NK-92 treated with Interleukin-12 subunit alpha and Interleukin-12 subunit beta, amount 100 ng/mL, for 24 hours (cell line): ENCODE data around the gene OSBPL8.

Source experiments
- DNase-seq: peaks from one replicate; lab custom pipeline; 2025; lab: John Stamatoyannopoulos, UW

OSBPL8 gene

DNA sequence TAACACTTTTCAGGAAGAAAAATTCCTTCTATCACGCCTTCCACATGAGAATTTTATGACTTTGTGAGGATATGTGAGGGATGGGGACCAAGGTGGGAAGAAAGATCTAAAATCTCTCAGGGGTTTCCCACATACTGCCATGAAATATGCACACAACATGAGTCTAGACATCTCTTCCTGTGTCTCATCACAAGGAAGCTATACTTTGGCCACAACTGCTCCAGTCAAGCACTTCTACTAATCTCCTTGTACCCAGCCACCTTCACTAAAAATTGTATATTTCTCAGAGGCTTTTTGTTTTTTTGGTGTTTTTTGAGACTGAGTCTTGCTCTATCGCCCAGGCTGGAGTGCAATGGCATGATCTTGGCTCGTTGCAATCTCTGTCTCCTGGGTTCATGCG, 3.2 kb downstream of the OSBPL8 start:
- no peak for DNase-seq

DNA sequence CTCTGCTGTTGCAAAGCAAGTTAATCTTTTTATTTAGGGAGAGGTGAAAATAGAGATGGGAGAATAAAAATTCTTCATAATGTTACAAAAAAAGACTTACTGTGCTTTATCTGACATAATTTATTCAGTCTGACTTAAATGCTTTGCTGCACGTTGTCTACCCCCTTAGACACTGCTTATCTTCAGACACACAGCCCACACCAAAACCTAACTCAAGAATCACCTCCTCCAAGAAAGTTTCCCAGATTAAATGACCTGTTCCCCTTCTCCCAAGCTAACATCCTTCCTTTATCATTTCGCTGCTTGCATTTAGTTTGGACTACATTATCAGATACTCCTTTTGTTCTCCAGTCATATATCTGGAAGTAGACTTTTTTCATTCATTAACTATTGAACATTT, 3.8 kb downstream of the OSBPL8 start:
- DNase-seq = no peak

DNA sequence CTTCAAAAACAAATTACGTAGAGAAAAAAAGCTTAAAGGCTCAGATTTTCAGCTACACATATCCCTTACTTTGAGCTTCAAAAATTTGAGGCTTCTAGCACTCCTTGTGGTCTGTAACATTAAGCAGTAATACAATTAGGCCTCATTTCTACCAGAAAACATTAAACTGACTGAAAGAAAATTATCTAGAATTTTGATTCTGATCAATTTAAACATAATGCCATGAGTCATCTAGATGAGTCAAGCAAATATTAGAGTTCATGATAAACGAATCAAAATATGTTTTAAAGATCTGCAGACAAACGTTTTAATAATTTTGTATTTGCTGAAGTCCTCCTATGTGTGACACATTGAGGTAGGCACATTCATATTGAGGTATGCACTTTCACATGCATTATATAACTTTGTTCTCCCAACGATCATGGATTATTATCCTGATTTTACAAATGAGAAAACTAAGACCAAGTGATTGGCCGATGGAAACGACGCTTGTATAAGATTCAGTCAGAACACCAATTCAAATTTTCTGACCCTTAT, 4.3 kb downstream of the OSBPL8 start:
- DNase-seq = no peak

DNA sequence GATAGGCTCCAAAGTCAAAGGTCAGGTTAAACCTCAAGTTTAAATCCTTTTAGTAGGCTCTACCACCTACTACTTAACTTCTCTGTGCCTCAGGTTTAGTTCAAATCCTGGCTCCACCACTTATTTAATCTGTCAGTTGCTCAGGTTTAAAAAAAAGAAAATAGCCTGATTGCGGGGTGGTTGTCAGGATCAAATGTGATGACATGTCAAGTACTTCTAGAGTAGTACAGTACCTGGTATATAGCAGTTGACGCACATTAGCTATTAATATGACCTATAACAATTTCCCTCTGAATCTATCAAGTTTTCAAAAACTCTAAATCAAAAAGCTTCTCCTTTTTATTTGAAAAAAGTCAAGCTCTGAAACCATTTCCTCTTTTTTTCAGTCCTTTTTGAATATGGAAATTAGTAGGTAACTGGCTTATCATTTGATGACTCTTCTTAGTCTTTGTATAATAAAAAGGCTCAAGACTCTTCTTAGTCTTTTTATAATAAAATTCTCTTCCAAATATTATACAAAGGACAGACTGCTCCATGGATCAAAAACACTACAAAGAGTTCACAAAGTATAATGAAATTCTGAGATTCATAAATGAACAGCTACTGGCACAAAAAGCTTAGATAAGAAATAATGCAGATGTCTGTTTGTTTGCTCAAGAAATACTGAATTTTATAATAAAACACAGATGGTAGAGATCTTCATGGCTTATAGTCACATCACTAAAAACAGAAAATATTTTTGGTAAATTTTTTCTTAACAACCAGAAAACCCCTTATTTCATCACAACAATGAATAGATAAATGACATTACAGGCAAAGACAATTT, 5.0 kb downstream of the OSBPL8 start:
- DNase-seq = no peak

DNA sequence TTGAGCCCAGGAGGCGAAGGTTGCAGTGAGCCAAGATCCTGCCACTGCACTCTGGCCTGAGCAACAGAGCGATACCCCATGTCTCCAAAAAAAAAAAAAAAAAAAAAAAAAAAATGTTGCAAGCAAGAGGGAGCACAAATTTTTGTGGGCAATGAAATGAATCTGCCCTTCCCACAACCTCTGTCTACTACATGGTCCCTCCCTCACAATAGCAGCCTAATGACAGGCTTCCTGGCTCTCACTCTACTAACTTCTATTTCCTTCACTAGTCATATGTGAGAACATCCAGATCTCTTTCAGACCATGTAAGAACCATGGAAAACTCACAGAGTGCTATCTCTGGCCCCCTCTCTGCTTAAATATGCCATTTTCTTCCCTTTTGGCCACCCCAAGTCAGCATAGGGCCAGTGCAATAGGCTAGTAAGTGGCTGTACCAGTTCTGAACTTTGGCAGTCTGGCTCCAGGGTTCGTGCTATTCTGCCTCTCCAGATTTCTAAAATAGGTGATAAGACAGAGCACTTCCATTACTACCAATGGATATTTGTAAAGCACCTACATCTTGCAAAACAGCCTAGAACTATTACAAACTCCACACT, 7.1 kb downstream of the OSBPL8 start:
- DNase-seq = no peak

DNA sequence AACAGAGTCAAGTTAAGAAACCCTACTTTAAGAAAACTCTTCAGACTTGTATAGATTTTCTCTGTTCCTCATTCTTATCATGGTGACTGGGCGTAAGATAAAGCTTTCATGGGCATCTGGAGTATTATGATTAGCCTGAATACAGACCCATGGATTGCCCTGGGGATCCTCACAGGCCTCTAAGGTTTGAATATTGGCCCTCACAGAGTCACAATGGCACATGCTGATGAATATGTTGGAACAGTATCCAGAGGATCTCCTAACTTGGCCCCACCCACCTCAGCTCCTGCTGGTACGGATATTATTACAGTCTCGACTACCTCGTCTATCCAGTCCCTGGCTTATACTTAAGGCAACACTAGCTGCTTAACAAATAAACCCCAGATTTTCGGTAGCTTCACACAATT, 8.1 kb downstream of the OSBPL8 start:
- DNase-seq = no peak

DNA sequence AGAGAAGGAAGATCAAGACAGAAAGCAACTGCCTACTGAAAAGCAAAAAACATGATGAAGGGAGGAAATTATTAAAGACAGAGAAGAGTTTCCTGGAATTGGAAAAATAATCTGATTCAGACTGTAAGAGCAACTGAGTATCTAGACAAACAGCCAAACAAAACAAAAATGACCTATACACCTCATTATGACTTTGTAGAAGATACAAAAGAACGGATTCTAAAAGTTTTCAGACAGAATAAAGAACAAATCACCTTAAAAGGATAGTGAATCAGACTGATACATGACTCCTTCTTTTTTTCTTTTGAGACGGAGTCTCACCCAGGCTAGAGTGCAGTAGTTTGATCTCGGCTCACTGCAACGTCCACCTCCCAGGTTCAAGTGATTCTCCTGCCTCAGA, 10.4 kb downstream of the OSBPL8 start:
- no peak for DNase-seq

DNA sequence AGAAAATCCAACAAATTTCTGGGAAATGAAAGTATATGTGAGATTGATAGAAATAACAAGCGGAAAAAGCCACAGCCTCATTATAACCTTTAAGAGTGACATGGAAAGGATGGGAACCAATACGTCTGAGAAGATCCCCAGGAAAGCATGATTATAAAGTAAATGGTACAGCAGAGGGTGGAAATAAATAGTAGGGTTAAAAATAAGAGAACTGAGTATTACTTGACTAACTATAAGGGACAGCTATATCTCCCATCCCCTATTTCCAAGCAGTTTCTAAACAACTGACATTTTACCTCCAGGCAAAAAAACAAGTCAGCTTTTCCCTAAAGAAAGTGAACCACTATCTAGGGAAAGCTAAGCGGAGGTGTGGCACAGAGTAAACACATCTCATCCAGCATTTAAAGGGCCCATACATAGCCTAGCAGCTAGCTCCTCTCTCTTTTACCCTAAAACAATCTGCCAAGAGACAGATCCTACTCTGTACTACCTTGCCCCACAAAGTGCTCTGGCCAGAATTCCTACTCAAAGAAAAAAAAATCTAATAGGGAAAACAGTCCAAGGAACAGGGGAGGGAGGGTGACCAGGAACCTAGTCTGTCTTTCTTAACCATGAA, 11.2 kb downstream of the OSBPL8 start:
- no peak for DNase-seq

DNA sequence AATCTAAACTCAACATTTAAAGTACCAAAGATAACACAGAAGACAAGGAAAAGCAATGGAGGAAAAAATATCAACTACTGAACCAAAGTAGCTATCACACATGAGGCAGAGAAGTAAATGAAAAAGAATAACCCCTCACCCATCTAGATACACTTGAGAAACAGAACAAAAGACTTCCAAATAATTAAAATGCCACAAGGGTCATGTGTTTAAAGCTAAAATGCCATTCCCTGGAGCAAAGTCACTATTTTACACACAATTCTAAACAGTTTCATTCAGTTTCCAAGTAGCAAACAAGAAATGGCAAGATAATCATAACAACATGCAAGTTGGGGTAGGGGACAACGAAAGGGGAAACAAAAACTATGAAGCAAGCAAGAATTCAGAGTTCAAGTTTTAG, 12.0 kb downstream of the OSBPL8 start:
- no peak for DNase-seq

DNA sequence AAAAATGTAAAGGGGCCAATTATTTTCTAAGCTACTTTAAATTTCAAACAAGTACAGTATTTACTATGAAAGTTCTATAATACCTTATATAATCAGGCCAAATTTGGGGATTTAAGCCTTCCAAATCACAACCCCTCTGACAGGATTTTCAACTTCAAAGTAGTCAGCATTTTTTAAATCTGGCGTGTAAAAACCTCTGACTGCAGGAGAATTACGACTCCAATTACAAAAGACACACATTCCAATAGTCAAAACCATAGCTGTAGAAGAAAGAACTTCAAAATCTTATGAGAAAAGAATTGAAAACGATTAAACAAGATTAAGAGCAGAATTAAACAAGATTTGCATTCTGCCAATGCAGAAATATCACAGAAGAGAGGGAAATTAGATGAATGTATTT, 12.7 kb downstream of the OSBPL8 start:
- no peak for DNase-seq

DNA sequence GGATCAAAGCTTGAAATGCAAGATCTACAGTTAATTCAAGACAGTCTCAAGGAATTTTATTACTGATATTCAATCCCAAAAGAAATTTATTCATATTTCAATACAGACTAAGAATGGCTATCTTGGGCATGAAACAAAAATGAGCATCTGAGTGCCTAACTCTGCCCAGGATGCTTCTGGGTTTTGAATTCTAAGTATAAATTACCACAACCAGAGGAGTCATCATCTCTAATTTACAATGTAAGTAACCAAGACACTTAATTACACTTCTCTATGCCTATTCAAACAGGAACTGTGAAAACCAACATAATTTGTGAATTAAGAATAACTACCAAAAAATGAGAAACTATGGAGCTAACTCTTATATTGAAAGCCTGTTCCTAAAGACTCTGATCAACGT, 14.1 kb downstream of the OSBPL8 start:
- no peak for DNase-seq

DNA sequence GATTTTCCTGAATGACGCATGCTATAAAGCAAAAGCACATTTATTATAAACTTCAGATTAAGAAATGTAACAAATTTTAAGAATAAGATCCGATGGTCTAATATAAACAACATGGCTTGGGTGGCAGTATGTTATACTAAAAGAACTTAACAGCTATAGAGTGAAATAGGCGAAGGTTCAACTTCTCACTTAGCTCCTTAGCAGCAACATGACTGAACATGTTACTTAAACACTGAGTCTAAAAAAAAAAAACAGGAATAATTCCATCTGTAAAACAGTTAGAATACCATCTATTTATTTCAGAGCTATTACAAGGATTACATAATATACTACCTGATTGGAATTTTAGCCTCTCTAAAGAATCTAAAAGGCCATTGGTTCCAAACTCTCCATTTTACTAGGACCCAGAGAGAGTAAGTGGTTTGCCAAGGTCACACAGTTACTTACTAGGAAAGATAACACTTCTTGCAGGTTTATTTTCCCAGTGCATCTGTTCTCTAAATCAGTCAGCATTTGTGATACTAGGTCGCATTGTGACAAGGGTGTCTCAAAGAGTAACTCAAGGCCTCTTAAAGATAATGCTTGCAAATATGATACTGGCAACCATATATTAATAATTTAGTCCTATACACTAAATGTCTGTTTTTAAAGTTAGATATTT, 14.8 kb downstream of the OSBPL8 start:
- DNase-seq = no peak

DNA sequence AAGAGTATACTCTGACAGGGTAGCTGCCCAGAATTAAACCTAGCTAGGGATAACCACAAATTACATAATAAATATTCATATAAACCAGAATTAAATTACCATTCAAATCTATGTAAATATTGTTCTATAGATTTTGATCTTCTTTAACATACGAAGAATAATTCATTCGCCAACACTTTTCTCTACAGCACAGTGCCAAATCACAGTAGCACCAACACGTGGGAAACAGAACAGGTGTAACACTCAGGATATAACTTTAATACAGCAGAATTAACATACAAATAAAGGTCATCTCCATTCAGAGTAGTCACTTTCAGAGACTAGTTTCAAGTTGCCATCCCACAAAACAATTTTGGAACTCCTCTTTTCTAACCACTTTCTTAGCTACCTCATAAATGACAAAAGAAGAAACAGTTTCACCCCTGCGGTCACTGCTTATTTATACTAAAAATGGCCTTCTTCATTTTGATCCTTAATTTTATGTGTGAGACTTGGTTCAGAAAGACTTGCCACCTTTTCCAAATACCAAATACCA, 15.7 kb downstream of the OSBPL8 start:
- DNase-seq = no peak

DNA sequence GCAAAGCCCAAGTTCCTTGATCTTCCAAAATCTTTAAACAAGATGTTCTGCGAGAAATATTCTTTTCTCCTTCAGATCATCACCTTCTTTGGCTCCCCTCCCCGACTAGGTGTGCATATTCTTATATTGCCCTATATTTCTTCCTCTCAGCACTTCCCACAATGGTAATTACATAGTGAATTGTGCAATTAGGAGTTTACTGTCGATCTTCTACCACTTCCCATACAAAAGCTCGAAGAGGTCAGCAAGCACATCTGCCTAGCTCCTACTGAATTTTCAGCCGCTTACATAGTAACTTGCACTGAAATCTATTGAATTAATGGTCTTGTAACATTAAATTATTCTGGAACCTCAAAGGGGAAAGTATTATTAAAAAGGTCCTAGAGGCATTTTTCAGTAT, 16.7 kb downstream of the OSBPL8 start:
- DNase-seq = no peak

DNA sequence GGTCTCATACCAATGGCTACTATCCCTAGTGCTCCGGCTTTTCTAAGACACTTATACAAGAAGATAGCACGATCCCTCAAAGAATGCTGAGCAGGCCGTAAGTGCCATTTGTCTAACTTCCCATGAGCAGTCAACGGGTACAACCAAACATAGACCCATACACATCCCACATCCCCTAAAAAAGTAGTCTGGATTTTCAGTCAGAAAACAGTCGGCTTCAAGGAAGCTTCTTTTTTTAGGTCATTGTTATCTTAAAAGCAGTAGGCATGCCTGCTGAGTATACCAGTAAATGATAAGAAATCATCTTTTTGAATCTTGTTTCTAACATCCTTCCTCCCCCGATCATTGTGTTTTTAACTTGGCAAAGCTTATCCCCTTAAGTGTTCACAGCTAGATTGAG, 19.8 kb downstream of the OSBPL8 start:
- DNase-seq = no peak

DNA sequence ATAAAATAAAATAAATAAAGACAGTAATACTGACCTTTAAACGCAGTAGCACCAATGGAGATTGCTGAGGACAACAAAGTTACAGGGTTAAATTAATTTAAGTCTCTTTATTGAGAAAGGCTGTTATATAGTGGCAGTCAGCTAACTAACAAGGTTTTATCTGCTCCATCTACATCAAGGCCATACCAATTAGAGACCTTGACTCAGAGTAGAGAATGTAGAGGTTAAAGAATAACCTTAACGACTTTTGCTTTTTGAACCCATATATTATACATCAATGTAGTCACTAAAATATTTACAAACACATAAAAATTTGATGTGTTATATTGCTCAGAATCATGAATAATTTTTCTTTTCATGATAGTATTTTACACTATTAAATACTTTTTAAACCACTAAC, 21.6 kb downstream of the OSBPL8 start:
- DNase-seq = no peak

DNA sequence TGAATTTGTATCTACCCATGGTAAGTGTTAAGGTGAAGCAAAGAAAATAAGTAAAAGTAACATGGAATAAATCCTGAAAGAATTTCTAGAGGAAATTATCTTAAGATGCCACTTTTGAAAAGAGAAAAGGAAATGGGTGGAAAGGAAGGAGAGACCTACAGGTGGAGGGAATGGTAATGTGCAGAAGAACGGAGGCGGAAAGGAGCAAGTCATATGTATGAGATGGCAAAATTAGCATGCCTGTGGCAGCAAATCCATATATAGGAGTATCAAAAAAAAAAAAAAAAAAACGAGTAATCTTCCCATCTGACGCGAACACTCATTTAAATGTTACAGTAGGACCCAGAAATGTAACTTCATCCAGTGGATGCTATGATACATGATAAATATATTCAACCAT, 23.0 kb downstream of the OSBPL8 start:
- DNase-seq = no peak

DNA sequence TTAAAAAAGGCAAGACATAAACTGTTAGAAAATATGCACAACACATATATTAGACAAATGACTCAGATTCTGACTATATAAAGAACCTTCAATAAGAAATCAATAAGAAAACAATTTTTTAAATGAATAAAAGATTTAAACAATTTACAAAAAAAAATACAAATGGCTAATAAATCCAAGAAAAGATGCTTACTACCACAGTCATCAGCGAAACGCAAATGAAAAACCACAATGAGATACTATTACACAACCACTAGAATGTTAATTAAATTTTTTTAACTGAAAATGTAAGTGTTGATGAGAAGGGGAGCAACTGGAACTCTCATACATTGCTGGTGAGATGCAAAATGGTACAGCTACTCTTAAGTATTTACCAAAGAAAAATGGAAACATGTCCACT, 24.4 kb downstream of the OSBPL8 start:
- no peak for DNase-seq

DNA sequence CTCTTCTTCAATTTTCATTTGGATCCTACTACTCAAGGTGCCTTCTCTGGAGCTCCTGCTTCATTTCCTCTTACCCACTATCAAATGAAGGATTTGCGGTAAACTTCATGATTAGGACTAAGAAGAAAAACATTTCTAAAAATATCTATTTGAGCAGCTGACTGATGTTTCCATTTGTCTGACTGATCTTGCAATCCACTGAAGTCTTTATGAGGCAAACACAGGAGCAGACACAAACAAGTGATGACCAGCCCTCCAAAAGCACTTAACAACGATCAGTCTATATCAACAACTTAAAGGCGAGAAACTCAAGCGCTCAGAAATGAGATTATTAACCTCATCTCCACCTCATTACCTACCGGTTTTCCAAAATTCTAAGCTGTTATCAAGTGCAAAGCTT, 26.2 kb downstream of the OSBPL8 start:
- DNase-seq = no peak

DNA sequence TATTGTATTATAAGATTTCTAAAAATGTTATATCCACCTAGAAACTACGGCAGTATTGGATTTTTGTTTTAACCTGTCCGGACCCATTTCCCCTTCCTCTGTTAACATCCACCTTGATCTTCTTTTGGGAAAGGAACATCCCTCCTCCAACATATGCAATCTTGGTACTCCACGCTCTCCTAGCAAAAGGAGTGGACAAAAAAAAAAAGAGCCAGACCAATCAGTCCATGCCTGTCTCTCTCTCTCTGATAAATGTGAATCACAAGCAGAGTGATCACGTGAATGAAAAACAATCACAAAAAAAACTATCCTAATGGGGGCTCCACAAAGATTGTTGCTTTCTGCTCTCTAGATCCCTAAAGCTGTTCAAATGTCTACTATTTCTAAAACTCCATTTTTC, 27.1 kb downstream of the OSBPL8 start:
- DNase-seq = no peak

DNA sequence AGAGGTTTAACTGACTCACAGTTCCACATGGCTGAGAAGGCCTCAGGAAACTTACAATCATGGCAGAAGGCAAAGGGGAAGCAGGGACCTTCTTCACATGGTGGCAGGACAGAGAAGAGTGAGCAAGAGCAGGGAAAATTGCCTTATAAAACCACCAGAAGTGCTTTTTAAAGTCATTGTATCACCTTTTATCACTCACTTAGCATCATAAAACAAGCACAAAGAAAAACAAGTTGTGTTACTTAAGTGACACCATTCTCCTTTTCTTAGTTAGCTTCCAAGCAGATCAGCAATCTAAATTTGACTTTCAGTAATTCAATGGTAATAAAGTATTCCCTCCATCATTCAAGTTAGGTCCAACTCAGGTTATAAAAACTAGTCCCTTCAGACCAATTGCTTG, 28.5 kb downstream of the OSBPL8 start:
- no peak for DNase-seq

DNA sequence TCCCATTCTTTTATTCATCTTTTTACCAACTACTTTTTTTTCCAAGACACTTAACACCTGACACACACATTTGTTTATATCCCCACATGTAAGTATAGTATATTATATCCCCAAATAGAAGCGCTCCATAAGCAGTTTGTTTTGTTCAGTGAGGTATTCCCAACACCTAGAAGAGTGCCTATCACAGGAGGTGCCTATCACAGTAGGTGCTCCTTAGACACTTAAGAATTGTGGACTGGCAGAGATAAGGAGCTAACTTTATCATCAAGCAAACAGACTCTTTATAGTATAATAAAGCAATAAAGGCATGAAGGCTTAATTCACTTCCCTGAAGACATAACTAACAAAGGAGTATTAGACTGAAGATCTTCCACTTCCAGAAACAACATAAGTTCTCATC, 29.1 kb downstream of the OSBPL8 start:
- DNase-seq = no peak
